Activated gamma-delta T cell (primary cell): ENCODE data around the gene PPP1R18.
"Not testable (repeated sequence)": the region's sequence is repeated elsewhere in the genome, so short reads cannot be mapped to it uniquely, and the experiment has no call there.

Experiments
- DNase-seq: peaks from one replicate; lab custom pipeline; 2025; lab: John Stamatoyannopoulos, UW

Gene PPP1R18

GRCh38 chr6:30666300-30666699, 20.1 kb downstream of the PPP1R18 start:
- DNase-seq, result not testable (repeated sequence)

- DNase-seq, result no peak
Measured at GRCh38 chr6:30664994-30665767, 21.3 kb downstream of the PPP1R18 start.

GRCh38 chr6:30657922-30658321, 28.5 kb downstream of the PPP1R18 start:
- not testable (repeated sequence) for DNase-seq

- no peak for DNase-seq
Measured at GRCh38 chr6:30657454-30657853, 29.0 kb downstream of the PPP1R18 start.

GRCh38 chr6:30656513-30656912, 29.9 kb downstream of the PPP1R18 start:
- no peak for DNase-seq

- DNase-seq, result no peak
Measured at GRCh38 chr6:30655743-30656094, 30.7 kb downstream of the PPP1R18 start.

GRCh38 chr6:30654798-30655742, 31.4 kb downstream of the PPP1R18 start:
- DNase-seq, result no peak

- no peak for DNase-seq
Measured at GRCh38 chr6:30651143-30651542, 35.3 kb downstream of the PPP1R18 start.

GRCh38 chr6:30647242-30648116, 39.0 kb downstream of the PPP1R18 start:
- DNase-seq, result peak; percentile 63

GRCh38 chr6:30646450-30647241, 39.8 kb downstream of the PPP1R18 start, which contains the start of gene C6orf136:
TSS of gene C6orf136 (plus strand) at chr6:30647133. CDS start at chr6:30647232, 99 bp downstream.
- peak; percentile 90 for DNase-seq

GRCh38 chr6:30645989-30646388, 40.5 kb downstream of the PPP1R18 start:
- no peak for DNase-seq

- no peak for DNase-seq
Measured at GRCh38 chr6:30644769-30645168, 41.7 kb downstream of the PPP1R18 start.

GRCh38 chr6:30643656-30644055, 42.8 kb downstream of the PPP1R18 start:
- no peak for DNase-seq

GRCh38 chr6:30641048-30641447, 45.4 kb downstream of the PPP1R18 start:
- no peak for DNase-seq

- DNase-seq, result no peak
Measured at GRCh38 chr6:30640481-30640880, 46.0 kb downstream of the PPP1R18 start.

- no peak for DNase-seq
Measured at GRCh38 chr6:30635834-30636233, 50.6 kb downstream of the PPP1R18 start.

GRCh38 chr6:30626484-30627366, 59.7 kb downstream of the PPP1R18 start, which contains the start of gene ATAT1:
TSS of gene ATAT1 (plus strand) at chr6:30626874.
- DNase-seq, result peak; percentile 79
